Central memory CD4-positive, alpha-beta T cell (primary cell): Measurements from ENCODE around the gene PARD3.
"Not testable (repeated sequence)": the region's sequence is repeated elsewhere in the genome, so short reads cannot be mapped to it uniquely, and the experiment has no call there.

Experiments
- DNase-seq: peaks from one replicate; pipeline ENCODE4 v3.0.0; 2022

The PARD3 gene

DNA sequence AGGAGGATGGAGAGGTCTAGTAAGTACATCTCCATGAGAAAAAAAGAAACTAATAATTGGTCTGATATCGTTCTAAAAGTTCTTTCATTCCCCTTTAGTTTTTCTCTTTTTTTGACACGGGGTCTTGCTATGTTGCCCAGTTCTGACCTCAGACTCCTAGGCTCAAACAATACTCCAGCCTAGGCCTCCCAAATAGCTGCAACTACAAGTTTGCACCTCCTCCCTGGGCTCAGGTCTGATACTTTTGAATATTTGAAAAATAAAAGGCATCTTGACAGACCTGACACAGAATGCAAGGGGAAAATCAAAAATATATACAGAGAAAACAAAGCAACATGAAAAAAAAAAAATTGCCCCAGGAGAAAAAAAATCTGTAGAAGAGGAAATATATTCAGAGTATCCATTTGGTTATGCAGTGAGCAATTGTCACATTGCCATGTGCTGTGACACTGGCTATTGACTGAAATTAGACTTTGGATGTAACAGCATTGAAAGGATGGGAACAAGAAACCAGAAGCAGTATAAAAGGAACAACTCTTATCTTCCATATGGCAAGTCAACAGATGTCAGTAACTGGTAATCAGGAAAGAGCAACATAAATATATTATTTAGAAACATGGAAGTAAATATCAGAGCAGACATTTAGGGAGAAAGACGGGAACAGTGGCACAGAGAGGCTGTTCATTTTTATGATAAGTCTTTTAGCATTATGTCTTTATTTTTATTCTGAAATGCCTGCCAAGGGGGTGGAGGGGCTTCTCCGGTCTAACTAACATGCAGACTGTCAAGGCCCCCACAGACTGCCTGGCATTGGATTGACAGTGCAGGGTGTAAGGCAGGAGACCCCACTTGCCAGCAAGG, 408.4 kb downstream of the PARD3 start:
- no peak for DNase-seq

GRCh38 chr10:34405611-34406462, 409.3 kb downstream of the PARD3 start:
- no peak for DNase-seq

DNA sequence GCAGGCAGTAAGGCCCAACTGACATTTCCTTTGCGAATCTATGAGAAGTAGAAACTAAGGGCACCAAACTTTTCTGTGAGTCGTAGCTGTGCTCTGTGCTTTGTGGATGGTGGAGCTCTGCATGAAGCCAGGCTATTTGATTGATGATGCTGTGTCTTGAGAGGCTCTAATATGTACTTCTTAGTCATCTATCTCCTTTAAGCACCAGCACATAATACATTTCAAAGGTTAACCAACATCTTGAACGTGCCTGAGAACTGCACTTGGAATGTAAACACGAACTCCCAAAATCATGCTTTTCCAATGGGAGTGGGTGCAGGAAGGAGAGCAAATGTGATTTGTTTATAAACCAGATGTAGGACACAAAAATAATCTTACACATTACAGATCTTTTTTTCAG, 411.6 kb downstream of the PARD3 start:
- DNase-seq: no peak

- DNase-seq: no peak
These were observed 415.0 kb downstream of the PARD3 start for GRCh38 chr10:34400075-34400474.

DNA sequence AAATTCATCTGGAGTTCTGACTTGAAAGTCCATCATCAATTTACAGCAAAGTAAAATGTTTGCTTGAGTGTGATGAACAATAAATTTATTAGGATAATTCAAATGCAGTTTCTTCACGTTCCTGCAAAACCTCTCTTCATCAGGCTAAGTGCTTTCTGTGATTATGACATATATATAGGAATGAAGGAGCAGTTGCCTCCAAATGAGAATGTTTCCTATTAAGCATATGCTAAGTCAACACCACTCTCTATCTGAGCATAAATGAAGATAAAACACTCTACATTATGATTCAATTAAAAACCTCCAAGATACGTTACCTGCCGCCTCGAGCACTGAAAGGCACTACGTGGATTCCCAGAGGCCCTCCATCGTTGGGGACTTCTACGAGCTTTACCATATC, 416.1 kb downstream of the PARD3 start:
- no peak for DNase-seq

DNA sequence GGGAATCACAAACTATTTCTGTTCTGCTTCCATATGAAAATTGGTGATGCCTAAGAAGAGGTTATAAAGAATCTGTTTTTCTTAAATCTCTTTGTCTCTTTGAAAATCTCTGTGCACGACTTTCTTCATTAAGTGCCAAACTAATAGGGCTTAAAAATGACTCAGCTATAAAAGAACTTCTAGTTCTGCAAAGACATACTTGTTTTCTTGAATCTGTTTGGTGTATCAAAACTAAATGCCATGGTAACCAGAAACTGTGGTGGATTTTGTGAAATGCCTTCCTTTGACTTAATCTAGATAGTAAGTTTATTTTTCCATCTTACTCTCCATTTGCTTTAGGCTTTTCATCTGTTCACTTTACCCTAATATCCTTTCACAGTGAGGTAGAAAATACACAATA, 417.8 kb downstream of the PARD3 start:
- no peak for DNase-seq

DNA sequence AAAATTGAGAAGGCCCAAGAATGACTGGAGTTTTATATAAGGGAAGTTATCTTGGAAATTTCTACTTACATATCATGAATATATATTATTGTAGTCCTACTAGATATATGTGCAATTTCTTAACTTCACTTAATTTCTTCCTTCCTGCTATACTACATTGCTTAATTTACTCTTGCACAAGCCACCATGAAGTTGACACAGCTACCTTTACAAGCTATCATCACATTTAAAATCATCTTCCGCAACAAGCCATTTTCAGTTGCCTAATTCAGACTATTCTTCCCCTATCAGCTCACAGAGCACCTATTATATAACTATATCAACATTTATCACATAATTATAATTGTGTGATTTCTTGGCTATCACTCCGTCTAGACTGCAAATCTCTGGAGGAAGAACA, 418.4 kb downstream of the PARD3 start:
- no peak for DNase-seq

DNA sequence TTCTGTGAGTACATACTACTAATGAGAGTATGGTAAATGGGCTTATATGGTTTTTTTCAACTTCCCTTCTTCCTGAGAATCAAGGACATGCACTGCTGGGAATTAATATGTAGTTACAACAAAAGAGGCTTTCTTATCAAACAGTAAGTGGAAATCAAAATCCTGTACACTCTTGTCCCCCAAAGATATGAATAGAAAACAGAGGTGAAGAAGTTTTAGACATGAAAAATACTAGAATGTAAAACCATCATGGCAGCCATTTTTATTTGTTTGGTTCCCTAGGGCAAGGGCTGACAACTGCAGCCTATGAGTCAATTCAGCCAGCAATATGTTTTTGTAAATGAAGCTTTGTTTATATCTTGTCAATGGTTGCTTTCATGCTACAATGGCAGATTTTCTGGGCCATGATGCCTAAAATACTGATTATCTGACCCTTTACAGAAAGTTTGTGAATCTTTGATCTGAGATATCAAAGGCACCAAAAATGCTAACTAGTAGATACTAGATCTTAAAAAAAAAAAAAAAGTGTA, 422.4 kb downstream of the PARD3 start:
- DNase-seq: no peak

DNA sequence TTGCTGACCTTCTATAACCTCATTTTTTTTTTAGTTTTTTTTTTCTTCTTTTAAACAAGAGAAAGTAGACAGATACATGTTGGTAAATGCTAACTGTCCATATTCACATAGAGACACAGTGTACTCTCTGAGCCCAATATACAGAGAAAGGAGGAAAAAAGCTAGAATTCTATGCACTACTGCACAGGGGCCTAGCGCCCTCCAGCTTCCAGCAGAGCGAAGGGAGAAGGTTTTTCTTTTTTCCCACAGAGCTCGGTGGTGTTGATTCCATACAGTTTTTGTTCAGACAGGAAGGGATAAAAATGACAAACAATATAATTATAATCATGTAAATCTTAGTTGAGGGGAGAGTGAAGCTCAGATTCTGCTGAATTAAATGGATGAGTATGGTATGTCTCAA, 423.9 kb downstream of the PARD3 start:
- not testable (repeated sequence) for DNase-seq

GRCh38 chr10:34389801-34390200, 425.3 kb downstream of the PARD3 start:
- no peak for DNase-seq

DNA sequence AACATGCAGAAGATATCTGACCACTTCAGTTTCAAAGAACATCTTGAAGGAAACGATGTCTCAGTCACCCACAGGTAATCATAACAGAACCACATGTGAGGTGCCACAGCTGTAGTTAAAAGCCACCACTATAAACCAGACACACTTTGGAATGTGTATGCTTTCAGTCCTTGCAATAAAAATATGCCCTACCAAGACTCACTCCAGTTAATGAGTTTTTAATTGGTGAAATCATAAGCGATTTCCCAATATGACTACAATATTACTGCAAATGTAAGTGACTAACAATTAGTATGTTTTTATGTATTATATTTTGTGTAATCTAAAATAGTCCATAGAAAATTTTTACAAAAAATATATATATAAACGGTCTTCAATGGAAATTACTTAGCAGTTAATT, 428.2 kb downstream of the PARD3 start:
- DNase-seq: no peak

GRCh38 chr10:34384372-34384771, 430.7 kb downstream of the PARD3 start:
- no peak for DNase-seq

GRCh38 chr10:34382626-34383025, 432.5 kb downstream of the PARD3 start:
- no peak for DNase-seq

- DNase-seq: no peak
These were observed 434.2 kb downstream of the PARD3 start for GRCh38 chr10:34380856-34381255.

- no peak for DNase-seq
These were observed 436.8 kb downstream of the PARD3 start for GRCh38 chr10:34378297-34378696.

DNA sequence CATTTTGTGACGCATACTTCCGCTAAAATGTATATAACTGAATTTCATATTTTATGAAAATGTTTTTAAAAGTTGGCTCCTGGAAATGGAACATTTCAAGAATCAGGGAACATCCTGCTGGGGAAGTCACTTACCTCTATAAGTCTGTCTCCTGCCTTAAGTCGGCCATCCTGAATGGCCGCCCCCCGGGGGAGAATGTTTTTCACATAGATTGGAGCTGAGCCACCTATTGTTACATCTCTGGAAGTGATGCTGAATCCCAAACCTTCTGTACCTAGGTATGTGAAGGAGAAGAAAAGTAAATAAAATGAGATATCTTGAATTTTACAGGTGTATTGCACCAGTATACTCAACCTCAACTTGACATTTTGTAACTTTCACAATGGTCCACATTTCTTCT, 437.3 kb downstream of the PARD3 start:
- no peak for DNase-seq

GRCh38 chr10:34374356-34375045, 440.6 kb downstream of the PARD3 start:
- no peak for DNase-seq

GRCh38 chr10:34373211-34373610, 441.9 kb downstream of the PARD3 start:
- DNase-seq: no peak

- DNase-seq: no peak
These were observed 442.6 kb downstream of the PARD3 start for GRCh38 chr10:34372509-34372908.

DNA sequence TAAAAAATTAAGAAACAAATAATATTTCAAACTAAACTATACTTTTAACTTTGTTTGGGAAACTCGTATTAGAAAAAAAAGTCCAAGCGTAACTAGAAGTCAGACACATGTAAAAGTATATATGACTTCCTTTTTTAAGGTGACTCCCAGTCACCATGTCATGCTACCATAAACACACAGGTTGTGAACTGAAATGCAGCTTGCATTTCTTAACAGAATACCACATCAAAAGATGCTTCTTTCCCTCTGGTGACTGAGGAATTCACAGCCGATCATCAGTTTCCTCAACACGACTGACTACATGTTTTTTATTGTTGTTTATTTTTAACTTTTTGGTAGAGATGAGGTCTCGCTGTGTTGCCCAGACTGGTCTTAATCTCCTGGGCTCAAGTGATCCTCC, 445.0 kb downstream of the PARD3 start:
- DNase-seq: no peak

DNA sequence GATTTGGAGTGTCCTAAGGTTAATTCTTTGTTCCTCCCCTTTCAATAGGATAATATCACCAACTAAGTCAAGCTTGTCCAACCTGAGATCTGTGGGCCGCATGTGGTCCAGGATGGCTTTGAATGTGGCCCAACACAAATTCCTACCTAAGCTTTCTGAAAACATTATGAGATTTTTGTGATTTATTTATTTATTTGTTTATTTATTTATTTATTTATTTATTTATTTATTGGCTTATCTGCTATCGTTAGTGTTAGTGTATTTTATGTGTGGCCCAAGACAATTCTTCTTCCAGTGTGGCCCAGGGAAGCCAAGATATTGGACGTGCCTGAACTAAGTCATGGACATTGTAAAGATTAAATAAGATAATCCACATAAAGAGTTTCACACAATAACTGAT, 446.0 kb downstream of the PARD3 start:
- no peak for DNase-seq

DNA sequence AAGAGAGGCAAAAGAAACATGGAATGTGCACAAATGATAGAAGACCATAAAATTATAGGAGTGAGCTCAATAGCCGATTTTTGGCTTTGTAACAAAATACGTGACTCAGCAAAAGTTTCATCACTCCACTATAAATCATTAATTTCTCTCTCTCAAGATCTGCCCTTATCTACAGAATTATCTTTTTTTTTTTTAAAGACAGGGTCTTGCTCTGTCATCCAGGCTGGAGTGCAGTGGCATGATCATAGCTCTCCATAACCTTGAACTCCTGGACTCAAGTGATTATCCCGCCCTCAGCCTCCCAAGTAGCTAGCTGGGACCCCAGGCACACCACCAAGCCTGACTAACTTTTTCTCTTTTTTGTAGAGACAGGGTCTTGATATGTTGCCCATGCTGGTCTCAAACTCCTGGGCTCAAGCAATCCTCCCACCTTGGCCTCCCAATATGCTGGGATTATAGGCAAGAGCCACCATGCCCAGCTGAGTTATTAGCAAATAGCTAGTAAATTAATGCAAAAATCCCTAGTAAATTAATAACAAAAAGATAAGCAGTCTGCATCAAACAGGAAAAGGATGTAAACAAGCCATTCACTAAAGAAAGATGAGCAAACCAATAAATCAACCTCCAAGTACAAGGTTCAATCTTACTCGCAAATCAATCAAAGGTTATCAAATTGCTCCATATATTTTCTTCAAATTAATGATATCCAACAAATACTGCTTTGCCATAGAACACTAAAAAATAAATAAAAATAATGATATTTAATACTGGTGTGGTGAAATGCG, 450.7 kb downstream of the PARD3 start:
- DNase-seq: no peak
